Esophagus muscularis mucosa (tissue), 4 donors: Measurements from ENCODE around the gene AKIP1. TPM values are rescaled to one million over a fixed set of nuclear protein-coding genes. Genes with fewer than 3 reads are reported as not detected.
"Not testable (repeated sequence)": the region's sequence is repeated elsewhere in the genome, so short reads cannot be mapped to it uniquely, and the experiment has no call there.

Source experiments
- DNase-seq: peaks from one replicate; pipeline ENCODE4 v3.0.0-alpha.2; 2017; ENCODE audit errors: extremely low spot score
- H3K27ac ChIP-seq, 4 donors: fragments of 200-600 bp; sonication (generic); replicated peaks in 1 of 4; 1 replicate in 3 of 4; 2 replicates in 1 of 4; pipeline ENCODE4 v1.5.1; 2016 to 2019; ENCODE audit warnings: mild to moderate bottlenecking in 1 of 4
- H3K27me3 ChIP-seq, 4 donors: fragments of 200-600 bp; sonication (generic); one replicate each; pipeline versions ENCODE4 v1.5.1 to v1.6.0; 2016 to 2019
- H3K36me3 ChIP-seq, 4 donors: fragments of 200-600 bp; sonication (generic); one replicate each; pipeline ENCODE4 v1.5.1; 2016 to 2019
- H3K4me1 ChIP-seq, 4 donors: fragments of 200-600 bp; sonication (generic); one replicate each; pipeline ENCODE4 v1.5.1; 2016 to 2019
- H3K4me3 ChIP-seq, 4 donors: fragments of 200-600 bp; sonication (generic); 1 replicate in 2 of 4; 2 replicates in 2 of 4; pipeline ENCODE4 v1.5.1; 2016 to 2019; ENCODE audit warnings: mild to moderate bottlenecking in 4 of 4, moderate library complexity in 1 of 4
- H3K9me3 ChIP-seq, 4 donors: fragments of 200-600 bp; sonication (generic); 1 replicate in 3 of 4; 2 replicates in 1 of 4; pipeline ENCODE4 v1.5.1; 2016 to 2019
- CTCF ChIP-seq, 3 experiments: fragments of 200-600 bp in 2 of 3; fragments of 450-650 bp in 1 of 3; sonication (generic) in 2 of 3; IDR thresholded peaks; one replicate each; pipeline ENCODE4 v1.5.1; 2017 to 2019; ENCODE audit warnings: antibody characterized with exemption in 3 of 3, mild to moderate bottlenecking in 2 of 3, moderate library complexity in 1 of 3
- EP300 ChIP-seq: sonication (generic); formaldehyde crosslinking; IDR thresholded peaks from one replicate; pipeline ENCODE4 v1.6.1; 2017; ENCODE audit warnings: antibody characterized with exemption
- POLR2A ChIP-seq: fragments of 450-650 bp; IDR thresholded peaks from one replicate; pipeline ENCODE4 v1.6.1; 2017; ENCODE audit warnings: antibody characterized with exemption, moderate library complexity, mild to moderate bottlenecking, low read depth
- POLR2AphosphoS5 ChIP-seq, 2 donors: sonication (generic); formaldehyde crosslinking; IDR thresholded peaks; one replicate each; pipeline ENCODE4 v1.6.1; 2017; ENCODE audit warnings: antibody characterized with exemption in 2 of 2
- WGBS: methylation state at CpG from one replicate; pipeline ENCODE4 v1.1.5; 2018; 5-methylcytosine and 5-hydroxymethylcytosine counted together
- intact Hi-C: fragments of 100-400 bp; cut with DNase I; formaldehyde crosslinking; loops from one replicate; pipeline ENCODE4 v1.15.1; 2023
- total RNA-seq, 4 donors: library from RNA; depleted of rRNA; stranded (reverse); fragments of >200 nt; gene quantifications; one replicate each; pipeline versions ENCODE4 v1.1.0 to v1.2.1, GENCODE V29; 2016

AKIP1 gene
- total RNA-seq, 4 donors from 2014 or later = 30.5 to 56.4 (median 41.7) TPM

DNA sequence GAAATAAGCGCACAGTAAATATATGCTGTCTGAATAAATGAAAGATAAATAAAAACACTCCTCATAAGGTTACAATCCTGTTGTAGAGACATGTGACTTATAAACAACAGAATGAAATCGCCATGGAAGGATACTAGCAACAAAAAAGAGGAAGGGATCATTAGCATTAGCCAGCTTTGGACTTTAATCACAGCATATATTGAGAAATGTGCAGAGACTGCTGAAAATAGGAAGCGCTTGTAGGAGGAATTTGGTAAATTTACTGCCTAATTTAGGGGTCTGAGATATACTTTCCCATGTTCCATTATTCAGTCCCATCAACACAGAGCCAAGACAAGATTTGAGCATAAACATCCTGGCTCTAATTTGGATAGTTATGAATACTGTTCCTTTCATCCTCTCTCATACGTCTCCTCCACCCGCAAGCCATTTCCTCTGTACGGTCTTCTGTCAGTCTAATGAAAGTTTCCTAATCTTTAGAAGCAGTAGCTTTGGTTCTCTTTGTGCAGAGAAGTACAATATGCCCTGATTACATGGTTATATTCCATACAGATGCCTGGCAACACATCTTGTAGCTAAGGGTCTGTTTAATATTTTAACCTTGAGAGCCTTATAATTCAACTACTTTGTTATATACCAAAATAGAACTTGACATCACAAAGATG, 37.1 kb upstream of the AKIP1 start:
- Histone ChIP-seq H3K4me1 (peaks cover 9 to 50% (median 43%) of the 10 kb centered on the region in 4 donors), H3K36me3 (no peaks in the 10 kb centered on the region), H3K9me3 (no peaks in the 10 kb centered on the region), H3K4me3 (peak overlapping the region in 1 of 4 donors; percentile 12), H3K27me3 (no peaks in the 10 kb centered on the region), H3K27ac (peak overlapping the region in 3 of 4 donors; percentile 48 to 95 (median 51))
- intact Hi-C loops = loop anchor here (5.0 kb wide), 3 partner anchors 33 to 192 kb away; partner anchors contain the start of genes RPL27A and TRIM66
- WGBS = 39% methylated on average over 6 of the region's 6 CpGs
- DNase-seq = no peak
- no peak for TF ChIP-seq POLR2A
- no peak for TF ChIP-seq CTCF (IDR thresholded peaks at IDR 0.05)
- no peak for TF ChIP-seq POLR2AphosphoS5 (IDR thresholded peaks at IDR 0.05)
- TF ChIP-seq EP300 = no peak

GRCh38 chr11:8878771-8879170, 32.2 kb upstream of the AKIP1 start:
- Histone ChIP-seq H3K27me3 (no peaks in the 10 kb centered on the region), H3K4me3 (no peak overlapping the region), H3K4me1 (peaks cover 0 to 11% (median 8%) of the 10 kb centered on the region in 4 donors), H3K36me3 (no peaks in the 10 kb centered on the region), H3K9me3 (no peaks in the 10 kb centered on the region), H3K27ac (no peak overlapping the region)
- no peak for DNase-seq
- WGBS = 94% methylated on average over 2 of the region's 2 CpGs
- TF ChIP-seq POLR2A (no peak), CTCF (IDR thresholded peaks at IDR 0.05) (no peak), POLR2AphosphoS5 (IDR thresholded peaks at IDR 0.05) (no peak), EP300 (no peak)
- intact Hi-C loops = no loop called here

- H3K27ac ChIP-seq, H3K36me3 ChIP-seq, DNase-seq, H3K4me3 ChIP-seq, H3K9me3 ChIP-seq, intact Hi-C loops, H3K4me1 ChIP-seq, H3K27me3 ChIP-seq: not testable (repeated sequence)
- WGBS = 83% methylated on average over 7 of the region's 7 CpGs
These were observed 29.4 kb upstream of the AKIP1 start for GRCh38 chr11:8881585-8881984.

GRCh38 chr11:8886322-8886721, 24.7 kb upstream of the AKIP1 start:
- no peaks in the 10 kb centered on the region for H3K4me1 ChIP-seq
- H3K27me3 ChIP-seq = no peaks in the 10 kb centered on the region
- H3K4me3 ChIP-seq = no peak overlapping the region
- H3K27ac ChIP-seq = no peak overlapping the region
- DNase-seq = no peak
- H3K36me3 ChIP-seq = no peaks in the 10 kb centered on the region
- intact Hi-C loops = no loop called here
- H3K9me3 ChIP-seq = no peaks in the 10 kb centered on the region
- 67% methylated on average over 2 of the region's 2 CpGs for WGBS
- TF ChIP-seq POLR2AphosphoS5 (IDR thresholded peaks at IDR 0.05) = no peak
- TF ChIP-seq CTCF (IDR thresholded peaks at IDR 0.05) = no peak
- no peak for TF ChIP-seq EP300
- TF ChIP-seq POLR2A = no peak

DNA sequence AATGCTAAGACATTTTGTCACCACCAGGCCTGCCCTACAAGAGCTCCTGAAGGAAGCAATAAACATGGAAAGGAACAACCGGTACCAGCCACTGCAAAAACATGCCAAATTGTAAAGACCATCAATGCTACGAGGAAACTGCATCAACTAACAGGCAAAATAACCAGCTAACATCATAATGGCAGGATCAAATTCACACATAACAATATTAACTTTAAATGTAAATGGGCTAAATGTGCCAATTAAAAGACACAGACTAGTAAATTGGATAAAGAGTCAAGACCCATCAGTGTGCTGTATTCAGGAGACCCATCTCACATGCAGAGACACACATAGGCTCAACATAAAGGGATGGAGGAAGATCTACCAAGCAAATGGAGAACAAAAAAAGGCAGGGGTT, 19.8 kb upstream of the AKIP1 start:
- 97% methylated on average over 2 of the region's 2 CpGs for WGBS
- H3K27ac ChIP-seq = not testable (repeated sequence)

More for the DNA sequence above, 19.8 kb upstream of the AKIP1 start:
- H3K27me3 ChIP-seq, H3K36me3 ChIP-seq, intact Hi-C loops, H3K9me3 ChIP-seq, DNase-seq, H3K4me3 ChIP-seq, H3K4me1 ChIP-seq: not testable (repeated sequence)
